Effector memory CD4-positive, alpha-beta T cell (primary cell): Measurements from ENCODE around the gene RBMX.
"Not testable (repeated sequence)": the region's sequence is repeated elsewhere in the genome, so short reads cannot be mapped to it uniquely, and the experiment has no call there.

ENCODE experiments used
- DNase-seq, 3 donors: peaks; one replicate each; pipeline ENCODE4 v3.0.0-alpha.2; 2020
- H3K27ac ChIP-seq: 2 replicates; pipeline ENCODE4 v1.7.0; 2013; ENCODE audit warnings: mild to moderate bottlenecking, low read length, moderate library complexity; ENCODE audit not compliant: insufficient read depth, poor library complexity, severe bottlenecking
- H3K27me3 ChIP-seq: replicated peaks from 2 replicates; pipeline ENCODE4 v1.7.0; 2013; ENCODE audit warnings: mild to moderate bottlenecking, low read length; ENCODE audit not compliant: insufficient read depth, control insufficient read depth, poor library complexity, severe bottlenecking
- H3K36me3 ChIP-seq: 2 replicates; pipeline ENCODE4 v1.7.0; 2013; ENCODE audit warnings: mild to moderate bottlenecking, low read length, moderate library complexity; ENCODE audit not compliant: control insufficient read depth, insufficient read depth
- H3K4me1 ChIP-seq: 2 replicates; pipeline ENCODE4 v1.7.0; 2013; ENCODE audit warnings: low read length, mild to moderate bottlenecking; ENCODE audit not compliant: control insufficient read depth, insufficient read depth, poor library complexity, severe bottlenecking
- H3K4me3 ChIP-seq: 2 replicates; pipeline ENCODE4 v1.7.0; 2013; ENCODE audit warnings: low read length, low read depth, mild to moderate bottlenecking; ENCODE audit not compliant: insufficient read depth, poor library complexity, severe bottlenecking
- H3K9me3 ChIP-seq: 2 replicates; pipeline ENCODE4 v1.7.0; 2013; ENCODE audit warnings: mild to moderate bottlenecking, low read length, moderate library complexity; ENCODE audit not compliant: control insufficient read depth

The RBMX gene

DNA sequence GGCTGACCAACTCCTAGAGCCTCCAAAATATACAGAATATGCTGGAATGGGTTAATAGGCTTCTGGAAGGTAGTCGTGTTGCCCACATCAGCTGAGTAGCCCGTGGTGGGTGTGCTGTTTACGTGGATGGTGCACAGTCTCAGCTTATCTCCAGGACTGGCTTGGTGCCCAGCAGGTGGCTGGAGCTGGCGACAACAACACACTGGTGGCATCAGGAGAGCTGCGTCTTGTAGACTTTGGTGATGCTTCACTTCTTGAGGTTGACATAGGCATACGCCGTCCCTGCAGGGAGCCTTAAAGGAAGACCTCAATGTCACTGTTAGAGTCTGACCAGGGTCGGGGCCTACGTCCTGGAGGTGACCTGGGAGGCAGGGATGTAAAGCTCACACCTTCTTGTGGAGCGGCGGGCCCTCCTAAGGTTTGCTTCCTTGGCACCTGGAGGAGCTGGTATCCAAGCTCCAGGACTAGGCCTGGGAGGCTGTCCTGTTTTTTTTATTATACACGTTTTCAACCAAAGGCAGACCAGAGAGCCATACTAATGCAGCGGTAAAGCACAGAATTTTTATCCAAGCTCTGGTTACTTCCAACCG, 26.5 kb upstream of the RBMX start:
- Histone ChIP-seq H3K27me3 (no peaks in the 10 kb centered on the region), H3K9me3 (no peaks in the 10 kb centered on the region), H3K4me1 (no peaks in the 10 kb centered on the region), H3K27ac (no peak overlapping the region), H3K4me3 (no peak overlapping the region), H3K36me3 (no peaks in the 10 kb centered on the region)
- no peak for DNase-seq

DNA sequence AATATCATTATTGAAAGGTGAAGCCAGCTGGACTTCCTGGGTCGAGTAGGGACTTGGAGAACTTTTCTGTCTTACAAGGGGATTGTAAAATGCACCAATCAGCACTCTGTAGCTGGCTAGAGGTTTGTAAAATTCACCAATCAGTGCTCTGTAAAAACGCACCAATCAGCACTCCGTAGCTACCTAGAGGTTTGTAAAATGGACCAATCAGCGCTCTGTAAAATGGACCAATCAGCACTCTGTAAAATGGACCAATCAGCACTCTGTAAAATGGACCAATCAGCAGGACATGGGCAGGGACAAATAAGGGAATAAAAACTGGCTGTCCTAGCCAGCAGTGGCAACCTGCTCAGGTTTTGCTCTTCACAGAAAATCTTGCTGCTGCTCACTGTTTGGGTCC, 23.5 kb upstream of the RBMX start:
- H3K27me3 ChIP-seq, DNase-seq, H3K4me1 ChIP-seq, H3K4me3 ChIP-seq, H3K9me3 ChIP-seq, H3K27ac ChIP-seq, H3K36me3 ChIP-seq: not testable (repeated sequence)

GRCh38 chrX:136900071-136900470, 19.5 kb upstream of the RBMX start:
- H3K4me3 ChIP-seq, H3K36me3 ChIP-seq, H3K27ac ChIP-seq, H3K27me3 ChIP-seq, DNase-seq, H3K9me3 ChIP-seq, H3K4me1 ChIP-seq: not testable (repeated sequence)

GRCh38 chrX:136899221-136899620, 18.7 kb upstream of the RBMX start:
- DNase-seq = no peak

GRCh38 chrX:136898752-136899151, 18.2 kb upstream of the RBMX start:
- H3K27ac ChIP-seq, H3K4me1 ChIP-seq, H3K4me3 ChIP-seq, H3K27me3 ChIP-seq, H3K36me3 ChIP-seq, H3K9me3 ChIP-seq, DNase-seq: not testable (repeated sequence)

More at GRCh38 chrX:136899221-136899620, 18.7 kb upstream of the RBMX start:
- no peaks in the 10 kb centered on the region for H3K27me3 ChIP-seq
- no peaks in the 10 kb centered on the region for H3K4me1 ChIP-seq
- H3K9me3 ChIP-seq = no peaks in the 10 kb centered on the region
- no peaks in the 10 kb centered on the region for H3K36me3 ChIP-seq
- no peak overlapping the region for H3K27ac ChIP-seq
- no peak overlapping the region for H3K4me3 ChIP-seq

- no peak overlapping the region for H3K27ac ChIP-seq
Measured at GRCh38 chrX:136896121-136896914, 15.8 kb upstream of the RBMX start.

GRCh38 chrX:136892412-136892811, 11.9 kb upstream of the RBMX start:
- no peak overlapping the region for H3K4me3 ChIP-seq
- no peaks in the 10 kb centered on the region for H3K4me1 ChIP-seq
- H3K9me3 ChIP-seq = no peaks in the 10 kb centered on the region
- H3K36me3 ChIP-seq = no peaks in the 10 kb centered on the region
- DNase-seq = no peak
- H3K27me3 ChIP-seq = no peaks in the 10 kb centered on the region
- no peak overlapping the region for H3K27ac ChIP-seq

More at GRCh38 chrX:136896121-136896914, 15.8 kb upstream of the RBMX start:
- H3K9me3 ChIP-seq = no peaks in the 10 kb centered on the region
- H3K4me1 ChIP-seq = no peaks in the 10 kb centered on the region
- H3K36me3 ChIP-seq = no peaks in the 10 kb centered on the region
- H3K4me3 ChIP-seq = no peak overlapping the region
- H3K27me3 ChIP-seq = no peaks in the 10 kb centered on the region
- DNase-seq = no peak

DNA sequence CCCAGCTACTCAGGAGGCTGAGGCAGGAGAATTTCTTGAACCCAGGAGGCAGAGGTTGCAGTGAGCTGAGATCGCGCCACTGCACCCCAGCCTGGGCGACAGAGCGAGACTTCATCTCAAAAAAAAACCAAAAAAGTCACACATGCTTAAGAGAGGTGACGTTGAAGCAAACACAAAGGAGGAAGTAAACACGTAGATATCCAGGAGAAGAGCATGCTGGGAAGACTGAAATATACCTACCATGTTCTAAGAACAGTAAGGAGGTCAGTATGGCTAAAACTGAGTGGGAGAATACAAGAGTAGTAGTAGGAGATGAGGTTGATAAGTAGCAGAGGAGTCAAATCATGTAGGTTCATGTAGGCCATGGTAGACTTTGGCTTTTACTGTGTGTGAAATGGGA, 10.1 kb upstream of the RBMX start:
- not testable (repeated sequence) for DNase-seq, H3K4me3 ChIP-seq, H3K4me1 ChIP-seq

GRCh38 chrX:136889269-136889668, 8.7 kb upstream of the RBMX start:
- H3K9me3 ChIP-seq = no peaks in the 10 kb centered on the region
- DNase-seq = no peak
- no peak overlapping the region for H3K4me3 ChIP-seq
- H3K4me1 ChIP-seq = no peaks in the 10 kb centered on the region
- H3K27me3 ChIP-seq = no peaks in the 10 kb centered on the region
- H3K27ac ChIP-seq = no peak overlapping the region
- no peaks in the 10 kb centered on the region for H3K36me3 ChIP-seq

More for the DNA sequence above, 10.1 kb upstream of the RBMX start:
- not testable (repeated sequence) for H3K27ac ChIP-seq, H3K27me3 ChIP-seq, H3K9me3 ChIP-seq, H3K36me3 ChIP-seq

- H3K9me3 ChIP-seq = no peaks in the 10 kb centered on the region
- DNase-seq = peak; percentile 15 to 27 (median 24)
- H3K27me3 ChIP-seq = no peaks in the 10 kb centered on the region
- H3K36me3 ChIP-seq = peaks cover 16% of the 10 kb centered on the region
- H3K4me3 ChIP-seq = peak overlapping the region; percentile 74
- peak overlapping the region; percentile 94 for H3K27ac ChIP-seq
- peaks cover 3% of the 10 kb centered on the region for H3K4me1 ChIP-seq
Measured at GRCh38 chrX:136880003-136880451, 498 bp downstream of the RBMX start.
